Gastroesophageal sphincter (tissue), 3 donors: ENCODE results near the gene AIFM3.

Experiments used
- CTCF ChIP-seq, 4 experiments: fragments of 200-600 bp in 2 of 4; fragments of 450-650 bp in 2 of 4; sonication (generic) in 1 of 4; IDR thresholded peaks; one replicate each; pipeline ENCODE4 v1.5.1; 2017 to 2019; ENCODE audit warnings: antibody characterized with exemption in 4 of 4, mild to moderate bottlenecking in 2 of 4, moderate library complexity in 2 of 4
- EP300 ChIP-seq: sonication (generic); formaldehyde crosslinking; IDR thresholded peaks from one replicate; pipeline ENCODE4 v1.6.1; 2017; ENCODE audit warnings: antibody characterized with exemption, mild to moderate bottlenecking
- POLR2AphosphoS5 ChIP-seq: sonication (generic); formaldehyde crosslinking; IDR thresholded peaks from one replicate; pipeline ENCODE4 v1.6.1; 2017; ENCODE audit warnings: antibody characterized with exemption

- no peak for TF ChIP-seq CTCF (IDR thresholded peaks at IDR 0.05)
- TF ChIP-seq POLR2AphosphoS5 = no peak
- no peak for TF ChIP-seq EP300
Measured at GRCh38 chr22:20931126-20931654, 35.9 kb upstream of the AIFM3 start.
